Measurements from ENCODE around the gene SMYD3. TPM values are rescaled to one million over a fixed set of nuclear protein-coding genes. Genes with fewer than 3 reads are reported as not detected.

The SMYD3 gene
- polyA plus RNA-seq, 2 of the 4 experiments (the other 2 are of a cell fraction): 18.2 to 35.2 TPM

DNA sequence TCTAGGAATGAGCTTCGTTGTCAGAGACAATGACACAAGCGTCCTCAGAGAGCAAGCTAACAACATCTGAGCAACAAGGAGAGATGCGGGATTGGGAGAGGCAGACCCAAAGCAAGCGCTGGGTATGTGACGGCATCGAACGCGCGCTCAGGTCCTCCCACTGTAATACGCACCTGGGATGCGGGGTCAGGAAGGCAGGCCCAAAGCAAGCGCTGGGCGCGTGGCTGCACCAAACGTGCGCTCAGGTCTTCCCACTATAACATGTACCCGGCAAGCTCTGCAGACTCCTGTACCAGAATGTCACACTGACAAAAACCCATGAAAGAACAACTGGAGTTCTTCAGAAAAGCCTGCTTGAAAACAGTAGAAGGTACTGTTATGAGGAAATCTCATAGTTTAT lies 653.8 kb downstream of the SMYD3 start:
- no peak for ATAC-seq

DNA sequence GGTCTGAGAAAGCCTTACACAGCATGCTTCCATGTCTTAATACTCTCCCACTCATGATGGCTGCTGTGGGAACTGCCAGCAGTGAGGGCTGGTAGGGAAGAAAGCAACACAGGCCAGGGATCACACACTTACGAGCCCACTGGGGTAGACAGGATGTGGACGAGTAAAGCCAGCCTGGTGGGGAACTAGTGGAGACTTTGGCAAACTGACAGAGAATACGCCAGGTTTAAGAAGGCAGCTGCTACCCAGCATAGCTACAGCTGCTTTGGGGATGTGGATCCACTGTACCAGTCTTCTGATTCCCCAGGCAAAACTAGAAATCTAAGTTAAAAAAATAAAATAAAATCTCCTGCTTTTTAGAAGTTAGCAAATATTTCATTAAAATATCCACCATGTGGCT lies 664.0 kb downstream of the SMYD3 start:
- ChIA-PET POLR2A (no interaction called here), CTCF (no interaction called here)
- no peak for ATAC-seq
- Histone ChIP-seq H3K4me3 (no peak overlapping the region), H3K4me2 (no peak overlapping the region), H3K27ac (no peak overlapping the region), H3K9me3 (no peaks in the 10 kb centered on the region), H3K4me1 (no peaks in the 10 kb centered on the region)
- no peak for DNase-seq (ENCODE audit: low read depth in 1 of 2, low spot score in 1 of 2)
- FAIRE-seq: no peak
- TF ChIP-seq MAFK (IDR thresholded peaks at IDR 0.05; ENCODE audit: partially characterized antibody) (no peak), TFCP2L1 (CRISPR knock-in tag; IDR thresholded peaks at IDR 0.05) (no peak), EP300 (IDR thresholded peaks at IDR 0.05) (no peak), TP53 (CRISPR knock-in tag; IDR thresholded peaks at IDR 0.05) (no peak), ZNF302 (CRISPR knock-in tag; IDR thresholded peaks at IDR 0.05) (no peak), HDAC2 (IDR thresholded peaks at IDR 0.05) (no peak), RNF2 (IDR thresholded peaks at IDR 0.05; ENCODE audit: borderline replicate concordance, low read depth) (no peak), RARB (CRISPR knock-in tag; IDR thresholded peaks at IDR 0.05) (no peak), EHMT2 (IDR thresholded peaks at IDR 0.05; ENCODE audit: low read depth) (no peak), RFX5 (IDR thresholded peaks at IDR 0.05) (no peak), CEBPB (IDR thresholded peaks at IDR 0.05) (no peak)
- TF ChIP-seq, protein P1, sequence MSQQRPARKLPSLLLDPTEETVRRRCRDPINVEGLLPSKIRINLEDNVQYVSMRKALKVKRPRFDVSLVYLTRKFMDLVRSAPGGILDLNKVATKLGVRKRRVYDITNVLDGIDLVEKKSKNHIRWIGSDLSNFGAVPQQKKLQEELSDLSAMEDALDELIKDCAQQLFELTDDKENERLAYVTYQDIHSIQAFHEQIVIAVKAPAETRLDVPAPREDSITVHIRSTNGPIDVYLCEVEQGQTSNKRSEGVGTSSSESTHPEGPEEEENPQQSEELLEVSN (IDR thresholded peaks at IDR 0.05; ENCODE audit: borderline replicate concordance, low read depth): no peak
- TF ChIP-seq, protein P2, sequence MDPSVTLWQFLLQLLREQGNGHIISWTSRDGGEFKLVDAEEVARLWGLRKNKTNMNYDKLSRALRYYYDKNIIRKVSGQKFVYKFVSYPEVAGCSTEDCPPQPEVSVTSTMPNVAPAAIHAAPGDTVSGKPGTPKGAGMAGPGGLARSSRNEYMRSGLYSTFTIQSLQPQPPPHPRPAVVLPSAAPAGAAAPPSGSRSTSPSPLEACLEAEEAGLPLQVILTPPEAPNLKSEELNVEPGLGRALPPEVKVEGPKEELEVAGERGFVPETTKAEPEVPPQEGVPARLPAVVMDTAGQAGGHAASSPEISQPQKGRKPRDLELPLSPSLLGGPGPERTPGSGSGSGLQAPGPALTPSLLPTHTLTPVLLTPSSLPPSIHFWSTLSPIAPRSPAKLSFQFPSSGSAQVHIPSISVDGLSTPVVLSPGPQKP (IDR thresholded peaks at IDR 0.05; ENCODE audit: low read depth, low read length): no peak
- TF ChIP-seq, protein P3, sequence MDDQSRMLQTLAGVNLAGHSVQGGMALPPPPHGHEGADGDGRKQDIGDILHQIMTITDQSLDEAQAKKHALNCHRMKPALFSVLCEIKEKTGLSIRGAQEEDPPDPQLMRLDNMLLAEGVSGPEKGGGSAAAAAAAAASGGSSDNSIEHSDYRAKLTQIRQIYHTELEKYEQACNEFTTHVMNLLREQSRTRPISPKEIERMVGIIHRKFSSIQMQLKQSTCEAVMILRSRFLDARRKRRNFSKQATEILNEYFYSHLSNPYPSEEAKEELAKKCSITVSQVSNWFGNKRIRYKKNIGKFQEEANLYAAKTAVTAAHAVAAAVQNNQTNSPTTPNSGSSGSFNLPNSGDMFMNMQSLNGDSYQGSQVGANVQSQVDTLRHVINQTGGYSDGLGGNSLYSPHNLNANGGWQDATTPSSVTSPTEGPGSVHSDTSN (IDR thresholded peaks at IDR 0.05): no peak
- WGBS (ENCODE audit: missing lambda C conversion rate): 71% methylated on average over 3 of the region's 3 CpGs

More for the DNA sequence above, 653.8 kb downstream of the SMYD3 start:
- DNase-seq (ENCODE audit: low read depth in 1 of 2, low spot score in 1 of 2) (no peak), FAIRE-seq (no peak)
- WGBS (ENCODE audit: missing lambda C conversion rate): 97% methylated on average over 17 of the region's 17 CpGs
- Histone ChIP-seq H3K4me1 (no peaks in the 10 kb centered on the region; the same call in 2 of the 3 replicates), H3K4me3 (no peak overlapping the region), H3K9me3 (no peaks in the 10 kb centered on the region), H3K4me2 (no peak overlapping the region), H3K27ac (no peak overlapping the region)
- no peak for TF ChIP-seq HOXB13 (CRISPR knock-in tag; IDR thresholded peaks at IDR 0.05; ENCODE audit: low read depth)
- TF ChIP-seq CEBPB (IDR thresholded peaks at IDR 0.05): no peak
- TF ChIP-seq ZFP36 (IDR thresholded peaks at IDR 0.05; ENCODE audit: borderline replicate concordance, partially characterized antibody): no peak
- no peak for TF ChIP-seq GATA3 (IDR thresholded peaks at IDR 0.05; ENCODE audit: borderline replicate concordance)
- no peak for TF ChIP-seq ZC3H11A (IDR thresholded peaks at IDR 0.05)
- TF ChIP-seq, protein P4, sequence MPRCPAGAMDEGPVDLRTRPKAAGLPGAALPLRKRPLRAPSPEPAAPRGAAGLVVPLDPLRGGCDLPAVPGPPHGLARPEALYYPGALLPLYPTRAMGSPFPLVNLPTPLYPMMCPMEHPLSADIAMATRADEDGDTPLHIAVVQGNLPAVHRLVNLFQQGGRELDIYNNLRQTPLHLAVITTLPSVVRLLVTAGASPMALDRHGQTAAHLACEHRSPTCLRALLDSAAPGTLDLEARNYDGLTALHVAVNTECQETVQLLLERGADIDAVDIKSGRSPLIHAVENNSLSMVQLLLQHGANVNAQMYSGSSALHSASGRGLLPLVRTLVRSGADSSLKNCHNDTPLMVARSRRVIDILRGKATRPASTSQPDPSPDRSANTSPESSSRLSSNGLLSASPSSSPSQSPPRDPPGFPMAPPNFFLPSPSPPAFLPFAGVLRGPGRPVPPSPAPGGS (IDR thresholded peaks at IDR 0.05): no peak
- no peak for TF ChIP-seq HOXA7 (CRISPR knock-in tag; IDR thresholded peaks at IDR 0.05)
- TF ChIP-seq CHD4 (IDR thresholded peaks at IDR 0.05; ENCODE audit: borderline replicate concordance): no peak
- CTCF ChIA-PET: interaction anchor here (0.9 kb wide), 1 partner anchor 44 kb away, joined by 3 read pairs; no protein-coding TSS in a partner anchor
- POLR2A ChIA-PET: no interaction called here

DNA sequence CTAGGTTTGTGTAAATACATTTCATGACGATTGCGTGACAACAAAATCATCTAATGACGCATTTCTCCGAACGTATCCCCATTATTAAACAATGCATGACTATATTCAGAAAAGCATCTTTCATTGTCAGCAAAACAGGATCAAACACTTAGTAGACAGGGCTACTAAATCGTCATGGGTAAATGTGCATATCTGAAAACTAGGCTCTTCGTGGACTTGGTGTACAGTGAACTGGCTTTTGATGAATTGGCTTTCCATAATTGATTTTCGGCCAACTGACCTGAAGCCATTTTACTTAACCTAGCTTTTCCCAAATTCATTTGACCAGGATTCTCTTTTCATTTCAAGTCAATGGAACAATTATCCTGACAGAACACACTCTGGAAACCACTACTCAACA lies 665.0 kb downstream of the SMYD3 start:
- Histone ChIP-seq H3K4me1 (no peaks in the 10 kb centered on the region), H3K9me3 (no peaks in the 10 kb centered on the region), H3K27ac (no peak overlapping the region), H3K4me3 (no peak overlapping the region), H3K4me2 (no peak overlapping the region)
- no peak for DNase-seq (ENCODE audit: low read depth in 1 of 2, low spot score in 1 of 2)
- ATAC-seq: no peak
- 89% methylated on average over 8 of the region's 8 CpGs for WGBS (ENCODE audit: missing lambda C conversion rate)
- ChIA-PET POLR2A (no interaction called here), CTCF (no interaction called here)
- TF ChIP-seq EHMT2 (IDR thresholded peaks at IDR 0.05; ENCODE audit: low read depth): no peak
- TF ChIP-seq CHD2 (IDR thresholded peaks at IDR 0.05; ENCODE audit: low read length, partially characterized antibody): no peak
- TF ChIP-seq, protein P3 (IDR thresholded peaks at IDR 0.05): no peak
- TF ChIP-seq, protein P5, sequence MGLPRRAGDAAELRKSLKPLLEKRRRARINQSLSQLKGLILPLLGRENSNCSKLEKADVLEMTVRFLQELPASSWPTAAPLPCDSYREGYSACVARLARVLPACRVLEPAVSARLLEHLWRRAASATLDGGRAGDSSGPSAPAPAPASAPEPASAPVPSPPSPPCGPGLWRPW (IDR thresholded peaks at IDR 0.05): no peak
- FAIRE-seq: no peak
